Heart right ventricle (tissue), 16 donors: Measurements from ENCODE around the gene ENOX1. TPM values are rescaled to one million over a fixed set of nuclear protein-coding genes. Genes with fewer than 3 reads are reported as not detected.

Source experiments
- ATAC-seq, 8 donors: fragments of 200-7000 bp; cut with Tn5 transposase; one replicate each; pipeline ENCODE4 v1.9.1; 2020; ENCODE audit warnings: mild to moderate bottlenecking in 8 of 8, moderate library complexity in 8 of 8, moderate number of reproducible peaks in 1 of 8
- DNase-seq, 2 donors: peaks; one replicate each; pipeline ENCODE4 v3.0.0-alpha.2; 2020
- H3K27ac ChIP-seq, 10 donors: fragments of 200-600 bp; sonication (generic) in 2 of 10; one replicate each; pipeline versions ENCODE4 v1.5.0 to v1.8.0; 2020 to 2022; ENCODE audit warnings: mild to moderate bottlenecking in 3 of 10
- H3K27me3 ChIP-seq, 7 donors: fragments of 200-600 bp; one replicate each; pipeline ENCODE4 v1.8.0; 2021 to 2022; ENCODE audit warnings: mild to moderate bottlenecking in 2 of 7
- H3K36me3 ChIP-seq, 9 donors: fragments of 200-600 bp; sonication (generic) in 1 of 9; one replicate each; pipeline versions ENCODE4 v1.5.0 to v1.8.0; 2020 to 2022; ENCODE audit warnings: mild to moderate bottlenecking in 2 of 9
- H3K4me1 ChIP-seq, 9 donors: fragments of 200-600 bp; sonication (generic) in 1 of 9; one replicate each; pipeline versions ENCODE4 v1.5.0 to v1.8.0; 2020 to 2022; ENCODE audit warnings: mild to moderate bottlenecking in 4 of 9
- H3K4me3 ChIP-seq, 10 donors: fragments of 200-600 bp; sonication (generic) in 2 of 10; one replicate each; pipeline versions ENCODE4 v1.5.0 to v1.8.0; 2020 to 2022; ENCODE audit warnings: mild to moderate bottlenecking in 7 of 10, moderate library complexity in 2 of 10
- H3K9me3 ChIP-seq, 11 donors: fragments of 200-600 bp in 10 of 11; sonication (generic) in 2 of 11; one replicate each; pipeline versions ENCODE4 v1.5.0 to v1.8.0; 2013 to 2022; ENCODE audit warnings: mild to moderate bottlenecking in 2 of 11, control low read depth in 1 of 11, moderate library complexity in 1 of 11
- CTCF ChIP-seq, 9 donors: fragments of 200-600 bp; sonication (generic) in 2 of 9; IDR thresholded peaks; one replicate each; pipeline versions ENCODE4 v1.5.0 to v1.8.0; 2021 to 2022; ENCODE audit warnings: antibody characterized with exemption in 9 of 9, mild to moderate bottlenecking in 5 of 9, moderate library complexity in 1 of 9
- WGBS, 2 donors: extraction: QIAGEN DNeasy Blood & Tissue Kit; methylation state at CpG; one replicate each; pipeline ENCODE4 v1.1.7; 2013; ENCODE audit warnings: inconsistent platforms in 1 of 2; 5-methylcytosine and 5-hydroxymethylcytosine counted together
- intact Hi-C, 10 donors: fragments of 100-400 bp; cut with DNase I; formaldehyde crosslinking; loops; one replicate each; pipeline versions ENCODE4 v1.11.1 to v1.14.2; 2022
- polyA plus RNA-seq, 2 donors: library from polyadenylated mRNA; stranded (reverse); fragments of 200-250 nt; gene quantifications; one replicate each; pipeline ENCODE4 v1.2.3, GENCODE V29; 2013
- total RNA-seq, 10 donors: library from RNA; stranded (reverse); fragmentation: NEBNext Ultra II Directional in 3 of 10; extraction: Animal tissue kit (Norgen Biotek cat#: 25700) in 3 of 10; gene quantifications; one replicate each; pipeline versions ENCODE4 v1.2.1 to v1.2.4, GENCODE V29; 2021 to 2023
- donor health status: Arrhythmogenic right ventricular cardiomyopathy.
- donor health status: ischemic (EF 13 %, LVEDD 7.1; RV severe dilation, severe dysfunction).
- donor health status: healthy with polysubstance abuse.
- donor health status: DM: no; HTN: yes; CAD: no.
- donor health status: DM: no; HTN: no; CAD: no.
- donor health status: ischemic (EF 25% LVEDD 6.9; RV normal size, moderate dysfunction).
- donor health status: ischemic (EF 25% LVEDD 5.7; RV mildly dilated, moderate dysfunction).
- donor health status: healthy.
- donor health status: DM: yes; HTN: yes; CAD: no.
- donor health status: Ischemic cardiomyopathy.
- donor health status: ischemic (EF 35%, LVEDD 5.7; RV mildly dilated, moderate dysfunction).
- donor health status: nonischemic (EF 11% LVEDD 7.7; RV severe dilation, severe dysfunction).
- donor health status: DM: yes; HTN: yes; CAD: no.
- donor health status: PGD.
- donor health status: ischemic (EF 29% LVEDD 5.4; RV normal size, mild dysfunction).
- donor health status: nonischemic (EF 23%, LVEDD 6.1; RV moderate dilation, normal function).

ENOX1 gene
- total and polyA plus RNA-seq, 12 donors: 2.0 to 10.4 (median 7.1) TPM

GRCh38 chr13:43822969-43823368, 36.2 kb upstream of the ENOX1 start:
- no peak for TF ChIP-seq CTCF (IDR thresholded peaks at IDR 0.05)
- no peak for ATAC-seq
- WGBS, 2 donors: 11 to 21% methylated on average over 1 of the region's 1 CpG
- H3K4me3 ChIP-seq: no peak overlapping the region
- DNase-seq: no peak
- H3K27me3 ChIP-seq: no peaks in the 10 kb centered on the region
- no peak overlapping the region for H3K27ac ChIP-seq
- H3K9me3 ChIP-seq: no peaks in the 10 kb centered on the region
- no peaks in the 10 kb centered on the region for H3K36me3 ChIP-seq
- intact Hi-C loops: no loop called here
- H3K4me1 ChIP-seq: no peaks in the 10 kb centered on the region

- WGBS, 2 donors: 73% methylated on average over 4 of the region's 4 CpGs
- H3K36me3 ChIP-seq: no peaks in the 10 kb centered on the region
- intact Hi-C loops: no loop called here
- peaks cover 0 to 15% (median 8%) of the 10 kb centered on the region in 9 donors for H3K4me1 ChIP-seq
- H3K4me3 ChIP-seq: no peak overlapping the region
- no peaks in the 10 kb centered on the region for H3K27me3 ChIP-seq
- ATAC-seq: no peak
- H3K9me3 ChIP-seq: no peaks in the 10 kb centered on the region
- no peak for TF ChIP-seq CTCF (IDR thresholded peaks at IDR 0.05)
- peak overlapping the region in 1 of 10 donors; percentile 93 for H3K27ac ChIP-seq
- DNase-seq: no peak
These were observed 29.7 kb upstream of the ENOX1 start for GRCh38 chr13:43816401-43816889.

- Histone ChIP-seq H3K9me3 (no peaks in the 10 kb centered on the region), H3K27me3 (no peaks in the 10 kb centered on the region), H3K4me3 (no peak overlapping the region), H3K27ac (peak overlapping the region in 7 of 10 donors; percentile 33 to 93 (median 56)), H3K36me3 (no peaks in the 10 kb centered on the region), H3K4me1 (peaks cover 0 to 15% (median 8%) of the 10 kb centered on the region in 9 donors)
- WGBS, 2 donors: 0 to 25% methylated on average over 2 of the region's 2 CpGs
- intact Hi-C loops: no loop called here
- DNase-seq (peak in 1 of 2 donors; percentile 30), ATAC-seq (peak; percentile 84 to 99 (median 94))
- no peak for TF ChIP-seq CTCF (IDR thresholded peaks at IDR 0.05)
These were observed 28.4 kb upstream of the ENOX1 start for GRCh38 chr13:43815204-43815603.

GRCh38 chr13:43808676-43809075, 21.9 kb upstream of the ENOX1 start:
- no peak overlapping the region for H3K4me3 ChIP-seq
- peaks cover 0 to 7% (median 0%) of the 10 kb centered on the region in 9 donors for H3K4me1 ChIP-seq
- DNase-seq (no peak), ATAC-seq (no peak)
- intact Hi-C loops: loop anchor here in 9 of 10 donors (5.0 to 10.0 kb wide), 11 partner anchors 504 to 1214 kb away; no protein-coding TSS in a partner anchor
- H3K27ac ChIP-seq: no peak overlapping the region
- H3K27me3 ChIP-seq: no peaks in the 10 kb centered on the region
- no peaks in the 10 kb centered on the region for H3K36me3 ChIP-seq
- no peak for TF ChIP-seq CTCF (IDR thresholded peaks at IDR 0.05)
- H3K9me3 ChIP-seq: no peaks in the 10 kb centered on the region
